Measurements from ENCODE around the gene TSPAN9.
"Not testable (repeated sequence)": the region's sequence is repeated elsewhere in the genome, so short reads cannot be mapped to it uniquely, and the experiment has no call there.

TSPAN9 gene

GRCh38 chr12:3044141-3044630 lies 33.0 kb upstream of the TSPAN9 start:
- no peak for DNase-seq (ENCODE audit: low spot score)
- peak; percentile 67 for FAIRE-seq

GRCh38 chr12:3045494-3045893 lies 31.7 kb upstream of the TSPAN9 start:
- no peak for FAIRE-seq
- no peak for DNase-seq (ENCODE audit: low spot score)

- FAIRE-seq, result no peak
- DNase-seq (ENCODE audit: low spot score), result no peak
These were observed 31.2 kb upstream of the TSPAN9 start for GRCh38 chr12:3045989-3046388.

- DNase-seq (ENCODE audit: low spot score), result no peak
- peak; percentile 87 for FAIRE-seq
These were observed 30.6 kb upstream of the TSPAN9 start for GRCh38 chr12:3046441-3047200.

GRCh38 chr12:3047961-3048360 lies 29.2 kb upstream of the TSPAN9 start:
- DNase-seq (ENCODE audit: low spot score), result no peak
- peak; percentile 53 for FAIRE-seq

GRCh38 chr12:3048540-3048939 lies 28.6 kb upstream of the TSPAN9 start:
- FAIRE-seq (peak; percentile 91), DNase-seq (ENCODE audit: low spot score) (no peak)

- DNase-seq (ENCODE audit: low spot score) (no peak), FAIRE-seq (no peak)
These were observed 28.0 kb upstream of the TSPAN9 start for GRCh38 chr12:3049176-3049575.

- no peak for FAIRE-seq
- DNase-seq (ENCODE audit: low spot score), result no peak
These were observed 27.4 kb upstream of the TSPAN9 start for GRCh38 chr12:3049611-3050249.

- FAIRE-seq, result no peak
- DNase-seq (ENCODE audit: low spot score), result no peak
These were observed 22.8 kb upstream of the TSPAN9 start for GRCh38 chr12:3054374-3054773.

GRCh38 chr12:3055026-3055703 lies 22.0 kb upstream of the TSPAN9 start:
- DNase-seq (ENCODE audit: low spot score) (no peak), FAIRE-seq (no peak)

- DNase-seq (ENCODE audit: low spot score) (no peak), FAIRE-seq (no peak)
These were observed 21.3 kb upstream of the TSPAN9 start for GRCh38 chr12:3055704-3056467.

- FAIRE-seq (peak; percentile 89), DNase-seq (ENCODE audit: low spot score) (no peak)
These were observed 16.1 kb upstream of the TSPAN9 start for GRCh38 chr12:3061059-3061458.

- no peak for FAIRE-seq
- DNase-seq (ENCODE audit: low spot score), result no peak
These were observed 15.5 kb upstream of the TSPAN9 start for GRCh38 chr12:3061501-3062215.

GRCh38 chr12:3065300-3065699 lies 11.9 kb upstream of the TSPAN9 start:
- no peak for FAIRE-seq
- DNase-seq (ENCODE audit: low spot score), result no peak

GRCh38 chr12:3065846-3066245 lies 11.3 kb upstream of the TSPAN9 start:
- not testable (repeated sequence) for FAIRE-seq; DNase-seq (ENCODE audit: low spot score)

GRCh38 chr12:3069714-3070113 lies 7.5 kb upstream of the TSPAN9 start:
- DNase-seq (ENCODE audit: low spot score), result no peak
- FAIRE-seq, result no peak

GRCh38 chr12:3071107-3071506 lies 6.1 kb upstream of the TSPAN9 start:
- FAIRE-seq (no peak), DNase-seq (ENCODE audit: low spot score) (no peak)

GRCh38 chr12:3071710-3072109 lies 5.5 kb upstream of the TSPAN9 start:
- DNase-seq (ENCODE audit: low spot score), result no peak
- no peak for FAIRE-seq

GRCh38 chr12:3073438-3074250 lies 3.5 kb upstream of the TSPAN9 start:
- FAIRE-seq (peak; percentile 97), DNase-seq (ENCODE audit: low spot score) (peak; percentile 94)

GRCh38 chr12:3075315-3075714 lies 1.9 kb upstream of the TSPAN9 start:
- FAIRE-seq, result no peak

More at GRCh38 chr12:3075315-3075714, 1.9 kb upstream of the TSPAN9 start:
- no peak for DNase-seq (ENCODE audit: low spot score)
